ENCODE results near the gene LAMB4. TPM values are rescaled to one million over a fixed set of nuclear protein-coding genes. Genes with fewer than 3 reads are reported as not detected.

The LAMB4 gene
- total RNA-seq, 4 donors from 2014 or later = 0.04 to 0.33 TPM; not detected in 2

- H3K9me3 ChIP-seq = no peaks in the 10 kb centered on the region
- H3K4me1 ChIP-seq = no peaks in the 10 kb centered on the region
- H3K36me3 ChIP-seq = no peaks in the 10 kb centered on the region
- in situ Hi-C loops (cut with MboI; ENCODE audit: low sequenced_read_pairs in 4 of 4) (no loop called here), intact Hi-C loops (cut with DNase I; ENCODE audit: low total_unique reads) (no loop called here)
- no peak overlapping the region for H3K27ac ChIP-seq
- TF ChIP-seq CTCF (IDR thresholded peaks at IDR 0.05 in 4 of 5, conservative IDR thresholded peaks at IDR 0.05 in 1 of 5) (no peak), POLR2A (IDR thresholded peaks at IDR 0.05) (no peak)
- no peak for ATAC-seq
- no peak for DNase-seq
- no peak overlapping the region for H3K4me3 ChIP-seq
- H3K27me3 ChIP-seq = no peaks in the 10 kb centered on the region
Observed at GRCh38 chr7:108122181-108122580, 8.0 kb downstream of the LAMB4 start.

GRCh38 chr7:108120933-108121332 lies 9.2 kb downstream of the LAMB4 start:
- H3K4me3 ChIP-seq = no peak overlapping the region
- H3K27me3 ChIP-seq = no peaks in the 10 kb centered on the region
- H3K27ac ChIP-seq = no peak overlapping the region
- TF ChIP-seq POLR2A (IDR thresholded peaks at IDR 0.05) = no peak
- TF ChIP-seq CTCF (IDR thresholded peaks at IDR 0.05 in 4 of 5, conservative IDR thresholded peaks at IDR 0.05 in 1 of 5) = no peak
- intact Hi-C loops (cut with DNase I; ENCODE audit: low total_unique reads) = no loop called here
- H3K36me3 ChIP-seq = no peaks in the 10 kb centered on the region
- H3K9me3 ChIP-seq = no peaks in the 10 kb centered on the region
- ATAC-seq = no peak
- DNase-seq = no peak
- in situ Hi-C loops (cut with MboI; ENCODE audit: low sequenced_read_pairs in 4 of 4) = no loop called here
- H3K4me1 ChIP-seq = no peaks in the 10 kb centered on the region

- Histone ChIP-seq H3K27me3 (no peaks in the 10 kb centered on the region), H3K4me3 (no peak overlapping the region), H3K4me1 (no peaks in the 10 kb centered on the region), H3K36me3 (no peaks in the 10 kb centered on the region), H3K27ac (no peak overlapping the region), H3K9me3 (no peaks in the 10 kb centered on the region)
- in situ Hi-C loops (cut with MboI; ENCODE audit: low sequenced_read_pairs in 4 of 4) = no loop called here
- no peak for TF ChIP-seq CTCF (IDR thresholded peaks at IDR 0.05 in 4 of 5, conservative IDR thresholded peaks at IDR 0.05 in 1 of 5)
- TF ChIP-seq POLR2A (IDR thresholded peaks at IDR 0.05) = no peak
- intact Hi-C loops (cut with DNase I; ENCODE audit: low total_unique reads) = no loop called here
- no peak for DNase-seq
- no peak for ATAC-seq
Observed at GRCh38 chr7:108120196-108120595, 10.0 kb downstream of the LAMB4 start.

GRCh38 chr7:108118959-108119358 lies 11.2 kb downstream of the LAMB4 start:
- H3K27ac ChIP-seq = no peak overlapping the region
- no peaks in the 10 kb centered on the region for H3K9me3 ChIP-seq
- TF ChIP-seq POLR2A (IDR thresholded peaks at IDR 0.05) (no peak), CTCF (IDR thresholded peaks at IDR 0.05 in 4 of 5, conservative IDR thresholded peaks at IDR 0.05 in 1 of 5) (no peak)
- H3K27me3 ChIP-seq = no peaks in the 10 kb centered on the region
- no peak overlapping the region for H3K4me3 ChIP-seq
- no peaks in the 10 kb centered on the region for H3K36me3 ChIP-seq
- DNase-seq (no peak), ATAC-seq (no peak)
- in situ Hi-C loops (cut with MboI; ENCODE audit: low sequenced_read_pairs in 4 of 4) (no loop called here), intact Hi-C loops (cut with DNase I; ENCODE audit: low total_unique reads) (no loop called here)
- no peaks in the 10 kb centered on the region for H3K4me1 ChIP-seq

- in situ Hi-C loops (cut with MboI; ENCODE audit: low sequenced_read_pairs in 4 of 4) (no loop called here), intact Hi-C loops (cut with DNase I; ENCODE audit: low total_unique reads) (no loop called here)
- Histone ChIP-seq H3K4me3 (no peak overlapping the region), H3K4me1 (no peaks in the 10 kb centered on the region), H3K9me3 (no peaks in the 10 kb centered on the region), H3K36me3 (no peaks in the 10 kb centered on the region), H3K27ac (peak overlapping the region; percentile 26 to 65 (median 45)), H3K27me3 (no peaks in the 10 kb centered on the region)
- TF ChIP-seq POLR2A (IDR thresholded peaks at IDR 0.05) = no peak
- ATAC-seq (peak in 1 of 2 donors; percentile 76), DNase-seq (no peak)
Observed at GRCh38 chr7:108114117-108114841, 15.9 kb downstream of the LAMB4 start.
